GM19035 (cell line): ENCODE measurements around the gene CDK13.
A peak's percentile ranks its signal among the peaks of the same experiment; 100 is the strongest.

Experiments used
- ATAC-seq: cut with Tn5 transposase; IDR thresholded peaks from one replicate; pipeline ENCODE4 v1.9.1; 2021; ENCODE audit not compliant: unreplicated experiment

CDK13 gene

GRCh38 chr7:39948956-39949928 lies 814 bp upstream of the CDK13 start:
- peak; percentile 68 for ATAC-seq

GRCh38 chr7:39950473-39951225 lies 593 bp downstream of the CDK13 start:
- peak; percentile 1 for ATAC-seq

- peak; percentile 14 for ATAC-seq
Measured at GRCh38 chr7:39951226-39952194, 1.5 kb downstream of the CDK13 start.

- ATAC-seq = no peak
Measured at GRCh38 chr7:39952374-39952773, 2.3 kb downstream of the CDK13 start.

GRCh38 chr7:39952803-39953202 lies 2.7 kb downstream of the CDK13 start:
- ATAC-seq = no peak

DNA sequence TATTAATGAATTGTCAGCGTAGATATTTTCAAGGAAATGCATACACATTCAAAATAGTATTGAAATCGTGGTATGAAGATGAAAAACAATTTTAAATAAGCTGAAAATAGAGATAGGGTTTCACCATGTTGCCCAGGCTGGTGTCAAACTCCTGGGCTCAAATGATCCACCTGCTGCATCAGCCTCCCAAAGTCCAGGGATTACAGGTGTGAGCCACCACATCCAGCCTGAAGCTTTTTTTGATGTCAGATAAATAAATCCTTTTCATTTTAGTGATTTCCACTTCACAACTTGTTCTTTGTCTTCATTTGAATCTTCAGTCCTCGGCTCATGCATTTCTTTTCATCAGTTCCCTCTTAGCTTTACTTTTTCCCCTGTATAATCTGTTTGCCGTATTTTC lies 4.6 kb downstream of the CDK13 start:
- ATAC-seq = no peak

GRCh38 chr7:39958038-39958437 lies 8.0 kb downstream of the CDK13 start:
- no peak for ATAC-seq

- ATAC-seq = no peak
Measured at GRCh38 chr7:39967406-39968161, 17.5 kb downstream of the CDK13 start.

GRCh38 chr7:39969431-39969830 lies 19.4 kb downstream of the CDK13 start:
- ATAC-seq = no peak

DNA sequence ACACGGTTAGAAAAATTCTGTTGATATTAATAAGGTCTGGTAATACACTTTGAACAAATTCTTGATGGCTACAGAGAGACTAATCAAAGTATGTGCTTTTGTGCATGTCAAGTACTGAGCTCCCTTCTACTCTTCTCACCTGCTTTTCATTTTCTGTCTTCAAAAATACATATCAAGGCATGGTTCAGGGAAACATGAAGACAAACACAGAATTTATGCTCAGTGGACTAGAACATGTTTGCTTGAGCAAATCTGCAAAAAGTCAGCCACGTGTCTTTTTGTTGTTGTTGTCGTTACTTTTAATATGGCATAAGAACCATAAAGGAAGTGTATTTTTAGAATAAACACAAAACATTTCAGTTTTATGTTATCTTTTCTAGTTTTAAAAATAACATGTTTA lies 21.9 kb downstream of the CDK13 start:
- ATAC-seq = no peak

DNA sequence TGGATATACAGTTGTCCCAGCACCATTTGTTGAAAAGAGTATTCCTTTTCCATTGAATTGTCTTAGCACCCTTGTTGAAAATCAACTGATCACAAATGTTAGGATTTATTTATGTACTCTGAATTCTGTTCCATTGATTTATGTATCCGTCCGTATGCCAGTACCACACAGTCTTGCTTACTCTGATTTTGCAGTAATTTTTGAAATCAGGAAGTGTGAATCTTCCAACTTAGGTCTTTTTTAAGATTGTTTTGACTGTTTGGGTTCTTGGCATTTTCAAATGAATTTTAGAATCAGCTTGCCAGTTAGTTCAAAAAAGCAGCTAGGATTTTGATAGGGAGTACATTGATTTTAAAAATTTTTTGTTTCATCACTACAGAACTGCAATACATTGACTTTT lies 23.7 kb downstream of the CDK13 start:
- ATAC-seq = no peak

DNA sequence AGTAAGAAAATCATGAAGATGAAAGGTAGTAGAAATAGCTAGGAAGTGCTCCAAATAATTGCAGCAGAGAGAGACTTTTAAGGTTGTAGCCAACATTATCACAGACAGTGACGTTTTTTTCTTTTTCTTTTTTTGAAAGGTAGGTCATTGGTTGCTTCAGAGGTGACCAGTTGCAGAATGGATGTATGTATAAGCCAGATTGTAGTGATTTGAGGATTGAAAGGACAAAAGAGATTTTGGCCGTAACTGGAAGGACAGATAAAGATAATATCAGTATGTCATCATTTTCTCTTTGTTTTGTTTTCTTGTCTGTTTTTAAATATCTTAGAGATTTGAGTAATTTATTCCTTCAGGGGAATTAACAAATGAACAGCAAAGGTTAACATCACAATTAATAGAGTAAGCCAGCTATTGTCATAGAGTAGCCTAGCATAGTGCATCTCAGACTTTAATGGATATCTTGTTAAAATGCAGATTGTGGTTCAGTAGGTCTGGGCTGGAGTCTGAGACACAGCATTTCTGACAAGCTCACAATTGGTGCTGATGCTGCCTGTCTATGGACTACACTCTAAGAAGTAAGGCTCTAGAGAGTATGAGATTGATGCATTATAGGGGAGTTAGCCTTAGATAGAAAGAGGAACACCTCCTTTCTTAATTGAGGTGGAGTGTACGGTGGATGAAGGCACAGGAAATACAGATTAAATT lies 28.3 kb downstream of the CDK13 start:
- no peak for ATAC-seq

- ATAC-seq = no peak
Measured at GRCh38 chr7:39979406-39980073, 29.5 kb downstream of the CDK13 start.

GRCh38 chr7:39985398-39985918 lies 35.4 kb downstream of the CDK13 start:
- no peak for ATAC-seq

DNA sequence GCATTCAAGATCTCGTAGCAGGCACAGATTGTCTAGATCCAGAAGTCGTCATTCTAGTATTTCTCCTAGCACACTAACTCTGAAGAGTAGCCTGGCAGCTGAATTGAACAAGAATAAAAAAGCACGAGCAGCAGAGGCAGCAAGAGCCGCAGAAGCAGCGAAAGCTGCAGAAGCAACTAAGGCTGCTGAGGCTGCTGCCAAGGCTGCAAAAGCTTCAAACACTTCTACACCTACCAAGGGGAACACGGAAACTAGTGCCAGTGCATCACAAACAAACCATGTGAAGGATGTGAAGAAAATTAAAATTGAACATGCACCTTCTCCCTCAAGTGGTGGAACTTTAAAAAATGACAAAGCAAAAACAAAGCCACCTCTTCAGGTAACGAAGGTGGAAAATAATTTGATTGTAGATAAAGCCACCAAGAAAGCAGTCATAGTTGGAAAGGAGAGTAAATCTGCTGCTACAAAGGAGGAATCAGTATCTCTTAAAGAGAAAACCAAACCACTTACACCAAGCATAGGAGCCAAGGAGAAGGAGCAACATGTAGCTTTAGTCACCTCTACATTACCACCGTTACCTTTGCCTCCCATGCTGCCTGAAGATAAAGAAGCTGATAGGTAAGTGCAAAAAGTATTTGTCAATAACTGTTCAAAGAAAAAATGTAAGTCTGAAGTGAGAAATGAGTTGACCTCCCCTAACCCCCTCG lies 37.7 kb downstream of the CDK13 start:
- ATAC-seq = no peak

DNA sequence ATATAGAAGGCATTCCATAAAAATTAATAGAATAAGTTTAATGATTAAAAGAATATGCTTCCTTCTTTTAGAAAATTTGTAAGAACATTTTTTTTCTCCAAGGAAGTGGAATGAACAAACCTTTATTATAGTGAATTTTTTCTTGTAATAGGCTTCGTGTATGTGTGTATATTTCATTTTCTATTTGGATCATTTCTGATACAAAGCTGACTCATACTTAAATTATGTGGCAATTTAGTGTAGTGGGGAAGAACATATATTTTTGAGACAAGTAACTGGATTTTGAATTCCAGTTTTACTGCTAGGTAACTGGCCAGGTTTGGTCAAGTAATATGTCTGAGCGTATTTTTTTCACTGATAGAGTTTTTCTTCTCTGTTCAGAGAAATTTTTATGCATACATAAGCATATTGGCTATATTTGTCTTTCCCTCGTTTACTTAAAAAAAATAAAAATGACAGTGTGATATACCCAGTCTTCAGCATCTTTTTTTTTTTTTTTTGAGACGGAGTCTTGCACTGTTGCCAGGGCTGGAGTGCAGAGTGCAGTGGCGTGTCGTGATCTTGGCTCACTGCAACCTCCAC lies 50.8 kb downstream of the CDK13 start:
- no peak for ATAC-seq

- ATAC-seq = no peak
Measured at GRCh38 chr7:40001649-40002048, 51.6 kb downstream of the CDK13 start.

GRCh38 chr7:40003597-40003996 lies 53.5 kb downstream of the CDK13 start:
- no peak for ATAC-seq
